HG03175 (cell line): ENCODE results near the gene MACROD2.
"Not testable (repeated sequence)": the region's sequence is repeated elsewhere in the genome, so short reads cannot be mapped to it uniquely, and the experiment has no call there.

Experiments used
- ATAC-seq: cut with Tn5 transposase; IDR thresholded peaks from one replicate; pipeline ENCODE4 v1.9.1; 2021; ENCODE audit warnings: mild to moderate bottlenecking, moderate library complexity; ENCODE audit not compliant: unreplicated experiment

MACROD2 gene

DNA sequence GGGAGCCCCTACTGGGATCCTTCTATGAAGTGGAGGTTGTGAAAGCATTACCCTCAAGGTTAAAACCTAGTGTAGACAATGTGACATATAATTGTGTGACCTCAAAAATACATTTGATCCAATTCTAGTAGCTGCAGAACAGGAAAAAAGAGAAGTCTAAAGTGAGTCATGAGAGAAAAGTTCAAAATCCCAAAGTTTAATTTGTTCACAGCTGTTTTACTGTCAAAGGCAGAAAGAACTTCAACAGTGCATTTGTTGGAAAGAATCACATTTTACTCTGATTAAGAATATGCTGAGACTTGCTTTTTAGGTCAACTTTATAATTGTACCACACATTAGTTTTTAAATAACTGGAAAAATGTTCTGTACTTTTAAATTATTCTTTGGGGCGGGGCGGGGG lies 1369.5 kb downstream of the MACROD2 start:
- ATAC-seq, result no peak

DNA sequence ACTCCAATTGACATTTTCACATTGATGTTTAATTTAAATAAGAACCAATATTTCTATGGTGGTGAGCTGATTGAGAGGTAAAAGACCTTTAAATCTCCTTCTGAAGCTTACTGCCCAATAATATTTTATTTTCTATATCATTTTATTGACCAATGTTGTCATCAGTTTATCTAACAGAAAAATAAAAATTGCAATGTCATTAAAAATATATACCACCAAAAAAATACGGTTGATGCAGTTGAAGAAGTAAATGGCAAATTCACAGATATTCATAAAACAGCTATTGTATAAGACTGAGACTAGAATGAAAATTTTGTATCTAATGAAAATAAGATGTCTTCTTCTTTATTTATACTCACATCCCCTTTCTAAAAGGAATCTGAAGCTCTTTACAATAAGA lies 1375.1 kb downstream of the MACROD2 start:
- ATAC-seq, result no peak

DNA sequence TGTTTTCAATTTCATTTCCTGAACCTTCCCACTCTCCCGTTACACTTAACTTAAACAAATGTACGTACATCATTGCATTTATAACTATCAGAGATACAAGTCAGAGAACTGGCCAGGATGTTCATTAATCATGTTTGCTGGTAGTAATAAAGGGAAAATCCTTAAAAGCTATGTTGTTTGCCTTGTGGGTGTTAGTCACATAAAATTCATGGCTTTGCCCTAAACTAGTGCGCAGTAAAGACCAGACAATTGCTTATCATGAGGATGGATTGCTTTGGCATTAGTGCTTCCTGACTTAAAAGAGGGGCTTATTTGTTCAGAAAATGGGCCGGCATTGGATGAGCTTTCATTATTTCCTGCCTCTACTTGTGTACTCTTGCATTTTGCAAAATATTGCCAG lies 1379.4 kb downstream of the MACROD2 start:
- ATAC-seq, result no peak

DNA sequence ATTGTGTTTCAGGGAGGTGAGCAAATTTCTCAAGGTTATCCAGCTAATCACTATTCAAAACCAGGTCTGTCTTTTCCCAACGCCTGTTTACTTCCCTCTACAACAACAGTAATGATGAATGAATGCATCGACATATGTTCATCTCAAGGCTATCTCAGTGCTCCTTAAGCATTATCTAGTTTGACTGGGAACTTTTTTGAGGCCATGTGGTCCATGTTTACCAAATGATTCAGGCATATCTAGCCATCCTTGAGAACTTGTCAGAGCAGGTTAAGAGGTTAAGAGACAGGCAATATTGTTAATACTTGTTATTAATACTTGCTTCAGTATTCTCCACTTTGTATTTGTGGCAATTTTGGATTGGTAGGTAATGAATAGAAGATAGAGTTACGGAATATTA lies 1380.5 kb downstream of the MACROD2 start:
- no peak for ATAC-seq

DNA sequence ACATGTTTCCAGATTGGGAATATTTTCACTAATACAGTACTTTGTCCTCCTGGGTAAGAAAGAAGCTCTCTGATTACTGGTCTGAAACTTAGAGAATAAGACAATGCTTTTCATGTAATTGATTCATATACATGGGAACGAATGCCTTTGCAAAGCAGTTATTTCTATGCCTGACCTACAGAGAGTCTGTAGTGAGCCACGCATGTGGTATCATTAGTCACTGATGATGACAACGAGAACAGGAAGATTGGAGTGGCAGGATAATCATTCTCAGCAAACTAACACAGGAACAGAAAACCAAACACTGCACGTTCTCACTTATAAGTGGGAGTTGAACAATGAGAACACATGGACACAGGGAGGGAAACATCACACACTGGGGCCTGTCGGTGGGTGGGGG lies 1382.3 kb downstream of the MACROD2 start:
- ATAC-seq, result not testable (repeated sequence)

DNA sequence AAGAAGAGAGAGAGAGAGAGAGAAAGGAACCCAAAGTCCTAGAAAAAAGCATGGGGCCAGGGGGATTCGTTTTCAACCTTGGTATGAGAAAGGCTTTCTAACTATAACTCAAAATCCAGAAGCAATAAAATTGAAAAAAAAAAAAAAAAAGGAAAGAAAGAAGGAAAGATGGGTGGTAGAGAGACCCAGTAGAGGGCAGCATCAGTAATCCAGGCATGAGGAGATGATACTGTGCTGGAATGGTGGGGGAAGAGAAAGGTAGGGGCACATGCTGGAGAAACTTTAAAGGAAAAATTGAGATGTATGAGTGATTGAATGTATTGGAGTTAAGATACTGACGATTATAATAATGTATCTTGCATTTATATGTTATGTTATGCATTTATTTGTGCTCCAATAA lies 1382.8 kb downstream of the MACROD2 start:
- no peak for ATAC-seq

DNA sequence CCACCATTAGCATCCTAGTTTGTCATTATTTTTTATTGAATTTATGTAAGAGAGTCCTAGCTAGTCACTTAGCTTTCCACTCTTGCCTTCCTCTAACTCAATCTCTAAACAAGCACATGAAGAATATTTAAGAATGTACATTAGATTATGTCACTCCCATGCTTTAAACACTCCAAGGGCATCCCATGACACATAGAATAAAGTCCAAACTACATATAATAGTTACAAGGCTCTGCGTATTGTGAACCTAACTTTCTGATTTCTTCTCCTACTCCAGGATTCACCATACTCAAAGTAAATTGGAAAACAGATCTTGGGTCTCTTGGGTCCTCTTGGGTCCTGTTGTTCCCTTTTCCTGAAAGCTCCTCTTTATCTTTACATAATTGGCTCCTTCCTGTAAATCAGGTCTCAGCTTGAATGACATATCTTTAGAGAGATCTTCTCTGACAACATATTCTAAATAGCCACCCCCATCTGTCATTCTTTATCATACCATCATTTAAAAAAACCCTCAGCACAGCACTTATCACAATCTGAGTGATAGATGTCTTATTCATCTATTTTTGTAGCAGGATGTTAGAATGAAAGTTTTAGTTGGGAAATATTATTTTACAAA lies 1384.5 kb downstream of the MACROD2 start:
- no peak for ATAC-seq

DNA sequence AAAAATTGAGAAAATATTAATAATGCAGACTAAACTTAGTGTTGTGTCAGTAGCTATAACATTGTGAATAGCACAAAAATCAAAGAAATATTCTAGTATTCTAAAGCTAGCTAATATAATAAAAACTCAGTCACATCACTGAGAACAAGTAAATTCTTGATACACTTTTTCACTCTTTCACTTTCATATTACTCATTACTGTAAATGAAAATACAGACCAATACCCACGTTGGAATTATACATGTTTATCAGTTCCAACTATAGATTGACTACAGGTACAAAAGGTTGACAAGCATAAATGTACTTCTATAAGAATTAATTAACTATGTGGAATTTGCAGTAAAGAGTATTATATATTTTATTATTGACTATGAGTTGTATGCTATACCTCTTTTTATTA lies 1385.5 kb downstream of the MACROD2 start:
- peak; percentile 50 for ATAC-seq

DNA sequence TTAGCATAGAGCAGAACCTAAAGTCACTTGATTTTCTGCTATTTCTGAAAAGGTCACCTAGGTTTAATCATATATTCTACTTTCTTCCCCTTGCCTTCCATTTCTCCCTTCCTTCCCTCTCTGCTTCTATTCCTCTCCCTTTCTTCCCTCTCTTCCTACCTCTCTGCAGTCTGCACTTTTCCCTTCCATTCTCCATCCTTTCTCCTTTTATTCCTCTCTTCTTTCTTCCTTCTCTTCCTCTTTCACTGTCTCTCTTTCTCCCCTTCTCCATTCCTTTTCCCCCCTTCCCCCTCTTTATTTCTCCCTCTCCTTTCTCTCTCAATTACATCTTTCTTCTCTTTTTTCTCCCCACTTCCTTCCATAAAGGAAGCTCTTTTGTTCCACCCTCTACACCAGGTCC lies 1391.9 kb downstream of the MACROD2 start:
- ATAC-seq, result no peak

DNA sequence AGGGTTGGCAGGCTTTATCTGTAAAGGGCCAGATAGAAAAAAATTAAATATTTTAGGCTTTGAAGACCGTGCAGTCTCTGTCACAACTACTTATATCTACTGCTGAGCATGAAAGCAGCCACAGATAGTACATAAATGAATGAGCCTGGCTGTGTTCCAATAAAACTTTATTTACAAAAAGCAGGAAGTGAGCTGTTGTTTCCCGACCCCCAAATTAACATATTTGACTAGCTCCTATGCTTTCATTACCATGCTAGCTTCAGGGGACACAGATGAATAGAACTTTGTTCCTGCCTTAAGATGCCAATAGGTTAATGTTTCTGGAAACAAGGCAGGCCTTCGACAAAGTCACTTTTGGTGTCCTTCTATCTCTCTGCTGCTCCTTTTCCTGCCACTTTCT lies 1400.1 kb downstream of the MACROD2 start:
- no peak for ATAC-seq

DNA sequence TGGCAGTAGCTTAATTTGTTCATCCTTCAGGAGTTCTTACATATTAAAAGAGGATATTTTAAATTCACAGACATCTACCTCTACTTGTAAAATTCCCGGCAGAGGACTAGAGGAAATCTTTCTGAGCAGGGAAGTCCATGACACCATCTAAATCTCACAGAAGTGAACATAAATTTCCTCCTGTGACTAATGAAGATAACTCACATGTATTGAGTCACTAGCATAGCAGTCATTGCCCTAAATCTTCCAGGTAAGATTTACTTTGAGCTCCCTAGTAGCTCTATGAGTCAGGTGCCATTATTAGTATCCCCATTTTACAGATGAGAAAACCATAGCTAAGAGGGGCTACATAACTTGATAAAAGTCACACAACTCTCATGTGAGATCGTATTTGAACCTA lies 1400.7 kb downstream of the MACROD2 start:
- ATAC-seq, result no peak

DNA sequence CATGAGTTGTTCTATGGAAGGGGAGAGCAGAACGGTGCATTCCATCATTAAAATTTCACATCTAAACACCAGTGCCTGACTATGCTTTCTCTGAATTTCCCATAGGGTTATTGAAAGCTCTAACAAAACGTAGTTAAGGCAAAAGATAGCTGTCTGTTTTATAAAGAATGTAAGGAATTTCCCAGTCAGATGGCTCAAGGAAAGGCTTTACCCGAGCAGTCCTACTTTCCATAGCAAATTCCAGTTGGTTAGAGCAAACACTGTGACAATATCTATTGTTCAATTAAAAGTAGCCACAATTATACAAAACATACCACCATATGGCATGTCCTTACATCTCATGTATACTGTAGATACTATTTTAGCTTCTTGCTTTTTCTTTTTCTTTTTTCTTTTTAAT lies 1401.6 kb downstream of the MACROD2 start:
- no peak for ATAC-seq

DNA sequence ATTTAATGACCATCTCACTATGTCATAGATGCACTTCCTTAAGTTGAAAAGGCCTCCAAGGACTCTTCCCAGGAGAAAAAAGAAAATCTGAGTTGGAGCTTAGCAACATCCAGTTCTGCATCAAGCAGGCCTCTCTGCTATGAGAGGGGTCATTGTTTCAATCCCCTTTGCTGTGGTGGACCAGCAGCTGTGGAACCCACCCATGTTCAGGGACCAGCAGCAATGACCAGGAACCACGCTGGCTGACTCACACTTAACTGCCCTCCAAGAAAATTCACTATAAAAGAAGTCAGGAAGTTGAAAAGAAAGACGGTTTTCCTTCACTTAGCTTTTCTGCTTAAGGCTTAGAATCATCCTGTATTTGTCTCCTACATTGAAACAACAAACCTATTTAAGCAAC lies 1404.5 kb downstream of the MACROD2 start:
- no peak for ATAC-seq

DNA sequence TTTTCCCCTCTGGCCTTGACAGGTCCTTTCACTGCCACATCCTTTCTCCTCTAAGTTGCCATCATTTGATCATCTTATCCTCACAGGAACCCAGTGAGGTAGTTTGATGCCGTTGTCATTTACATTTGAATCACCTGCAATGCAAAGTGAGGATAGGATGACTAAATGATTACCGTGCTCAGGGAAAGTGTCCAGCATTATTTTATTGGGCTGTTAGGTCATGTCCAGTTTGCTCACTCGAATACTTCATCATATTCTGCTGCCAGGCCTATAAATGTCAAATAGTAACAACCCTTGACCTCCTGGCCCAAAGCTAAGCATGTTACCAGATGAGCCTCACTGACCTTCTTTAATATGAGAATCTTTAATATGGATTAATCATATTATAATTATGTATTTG lies 1410.8 kb downstream of the MACROD2 start:
- no peak for ATAC-seq

DNA sequence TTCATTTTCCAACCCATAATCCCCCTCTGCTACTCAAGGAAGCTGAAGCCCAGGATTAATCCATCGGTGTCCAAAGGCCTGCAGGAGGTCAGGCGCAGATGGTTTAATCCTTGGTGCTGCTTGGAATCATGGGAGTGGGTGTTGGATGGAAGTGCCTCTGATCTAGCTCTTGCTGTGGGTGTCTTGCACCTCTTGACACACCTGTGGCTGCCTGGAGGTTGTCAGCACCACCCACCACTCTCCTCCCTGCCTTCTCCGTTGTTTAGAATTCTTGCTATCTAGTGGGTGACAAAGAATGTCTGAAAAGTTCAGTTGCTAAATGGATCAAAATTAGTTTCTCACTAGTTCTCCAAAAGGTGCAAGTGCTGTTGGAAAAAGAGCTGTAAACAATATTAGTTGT lies 1416.5 kb downstream of the MACROD2 start:
- ATAC-seq, result no peak

DNA sequence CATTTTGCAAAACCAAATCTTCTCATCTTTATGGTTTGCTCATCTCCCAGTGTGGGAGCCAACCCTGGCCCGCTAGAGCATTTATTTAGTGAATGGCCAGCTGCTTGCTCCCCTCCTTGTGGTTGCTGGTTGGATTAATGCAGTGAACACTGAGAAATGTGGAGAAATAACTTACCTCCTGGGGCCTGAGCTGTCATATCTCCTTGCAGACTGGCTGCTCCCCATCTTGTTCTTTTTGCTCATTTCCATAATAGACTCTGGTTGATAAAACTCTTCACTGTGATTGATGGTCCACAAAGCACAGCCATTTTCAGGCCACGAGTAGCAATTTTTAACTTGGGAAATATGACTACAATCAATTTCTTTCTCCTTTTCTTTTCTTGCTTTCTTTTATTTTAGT lies 1420.6 kb downstream of the MACROD2 start:
- no peak for ATAC-seq

DNA sequence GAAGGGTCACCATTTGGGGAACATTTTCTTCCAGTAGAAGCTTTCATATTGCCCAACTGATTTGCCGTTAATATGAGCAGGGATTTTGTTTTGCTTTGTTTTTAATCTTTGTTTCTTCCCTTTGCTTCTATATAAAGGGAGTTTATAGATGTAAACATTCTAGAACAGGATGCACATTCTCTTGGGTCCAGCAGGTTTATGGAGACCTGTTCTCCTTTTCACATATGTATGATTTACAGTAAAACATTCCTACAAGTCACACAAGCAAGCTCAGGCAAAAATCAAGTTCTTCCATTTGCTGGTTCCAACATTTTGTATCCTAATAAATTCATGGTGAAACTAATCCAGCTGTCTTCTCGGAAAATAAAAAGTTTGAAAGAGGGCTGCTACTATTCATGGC lies 1424.5 kb downstream of the MACROD2 start:
- no peak for ATAC-seq

DNA sequence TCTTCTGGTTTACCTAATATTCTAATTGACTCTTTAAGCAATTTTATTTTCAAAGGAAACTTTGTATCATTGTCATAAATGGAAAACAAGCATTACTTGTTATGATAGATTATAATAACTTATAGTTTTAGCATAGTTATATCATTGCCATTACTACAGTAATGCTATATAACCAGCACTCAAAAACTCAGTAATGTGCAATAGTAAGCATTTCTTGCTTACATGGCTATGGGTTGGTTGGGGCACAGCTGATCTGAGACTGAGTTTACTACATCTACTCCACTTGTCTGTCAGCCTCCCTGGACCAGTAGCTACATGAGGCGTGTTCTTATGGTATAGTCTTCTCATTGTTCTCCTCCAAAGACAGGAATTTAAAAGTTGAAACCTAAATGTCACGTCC lies 1427.7 kb downstream of the MACROD2 start:
- ATAC-seq, result no peak

DNA sequence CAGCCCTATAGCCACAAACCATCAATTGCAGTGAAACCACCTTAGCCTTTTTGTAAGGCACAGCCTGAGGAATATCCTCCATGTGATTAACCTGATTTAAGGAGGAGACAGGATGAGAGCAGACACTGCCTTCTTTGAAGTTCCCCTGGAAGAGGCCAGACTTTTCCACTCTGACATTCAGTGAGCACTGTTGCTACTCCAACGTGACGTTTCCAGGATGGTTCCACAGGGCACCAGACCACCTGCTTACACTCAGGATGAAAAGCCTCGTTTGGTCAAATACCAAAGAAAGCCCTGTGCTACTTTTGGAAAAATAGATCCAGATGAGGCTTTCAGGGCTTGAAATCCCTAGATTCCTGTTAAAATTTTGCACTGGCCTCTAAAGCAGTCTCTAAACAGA lies 1444.2 kb downstream of the MACROD2 start:
- no peak for ATAC-seq

DNA sequence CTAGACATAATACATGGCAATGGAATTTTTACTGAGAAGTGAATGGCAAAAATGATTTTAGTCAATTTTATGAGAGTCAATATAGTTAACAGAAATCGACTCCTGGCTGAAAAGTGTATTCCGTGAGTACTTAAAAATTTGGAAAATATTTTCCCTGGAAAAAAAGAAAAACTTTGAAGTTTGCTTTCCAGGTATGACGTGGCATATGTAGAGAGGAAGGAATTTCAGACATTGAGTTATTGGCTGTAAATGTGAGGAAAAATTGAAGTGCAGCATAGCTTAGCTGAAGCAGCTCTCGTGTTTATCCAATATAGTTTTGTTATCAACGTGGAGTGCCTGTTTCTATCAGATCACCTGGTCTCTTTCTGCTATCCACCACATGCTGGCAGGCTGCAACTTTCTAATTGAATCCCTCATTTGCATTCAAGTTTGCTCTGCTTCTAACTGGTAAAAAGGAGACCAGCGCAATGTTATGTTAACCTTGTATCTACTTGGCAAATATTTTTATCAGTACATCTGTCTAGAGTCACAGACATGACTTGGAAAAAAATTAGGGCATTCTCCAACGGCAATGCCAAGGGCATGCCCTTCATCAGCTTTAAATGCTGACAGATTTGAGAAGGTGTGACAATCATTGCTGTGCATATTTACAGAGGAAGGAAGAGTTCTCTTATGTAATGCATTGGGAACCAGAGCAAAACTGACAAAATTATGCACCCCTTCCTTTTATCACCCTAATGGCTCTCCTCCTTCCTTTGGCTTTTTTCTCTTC lies 1444.9 kb downstream of the MACROD2 start:
- no peak for ATAC-seq

DNA sequence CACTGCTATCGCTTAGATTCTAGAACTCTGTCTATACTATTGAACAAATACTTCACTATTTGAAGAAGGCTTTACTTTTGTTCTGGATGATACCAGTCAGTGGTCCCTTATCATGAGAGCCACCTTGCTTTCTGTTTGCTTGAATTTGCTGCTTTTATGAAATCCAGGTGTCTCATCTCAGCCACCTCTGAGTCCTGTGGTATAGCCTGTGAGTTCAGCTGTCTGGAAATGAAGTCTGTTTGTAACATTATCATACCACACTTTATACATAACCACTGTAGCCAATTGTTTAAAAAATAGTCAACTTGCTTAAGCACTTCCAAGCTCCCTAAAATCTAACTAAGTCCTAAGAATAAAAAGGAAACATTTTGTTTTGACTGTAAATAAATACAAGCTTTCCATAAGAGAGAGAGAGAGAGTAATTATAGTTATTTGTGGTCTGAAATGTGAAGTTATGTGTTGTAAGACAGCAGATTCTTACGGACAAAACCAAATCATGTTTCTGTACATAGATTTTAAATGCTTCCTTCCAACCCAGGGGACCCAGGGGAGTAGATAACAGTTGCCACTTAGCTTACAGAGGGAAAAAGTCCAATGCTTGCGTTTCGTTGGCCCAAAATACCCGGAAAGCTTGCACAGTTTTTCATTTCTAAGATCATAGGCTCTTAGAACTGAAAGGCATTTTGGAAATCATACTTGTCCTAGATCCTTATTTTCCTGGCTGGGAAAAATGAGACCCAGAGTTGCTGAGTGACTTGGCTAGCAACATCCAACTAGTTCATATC lies 1449.9 kb downstream of the MACROD2 start:
- ATAC-seq, result no peak

DNA sequence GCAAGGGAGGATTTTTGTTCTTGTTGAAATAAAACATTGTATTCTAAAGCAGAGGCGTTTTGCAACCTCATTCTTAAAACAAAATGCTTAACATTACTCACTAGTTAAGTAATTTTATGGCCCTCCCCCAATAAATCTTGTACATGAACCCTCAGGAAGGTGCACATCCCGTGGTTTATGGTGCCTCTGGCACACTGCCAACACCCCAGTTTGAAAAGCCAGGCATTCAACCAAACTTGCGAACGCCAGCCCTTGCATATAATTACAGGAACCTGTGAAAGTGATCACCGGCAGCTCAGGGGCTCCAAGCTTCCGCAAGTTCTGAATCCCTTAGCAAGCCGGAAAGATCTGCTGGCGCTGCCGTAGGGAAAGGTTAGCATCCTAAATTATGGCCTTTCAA lies 1451.1 kb downstream of the MACROD2 start:
- no peak for ATAC-seq
